NCI-H510A (cell line): ENCODE measurements around the gene PLPP3.
A peak's percentile ranks its signal among the peaks of the same experiment; 100 is the strongest.
"Not testable (repeated sequence)": the region's sequence is repeated elsewhere in the genome, so short reads cannot be mapped to it uniquely, and the experiment has no call there.

Experiments
- DNase-seq: peaks from one replicate; lab custom pipeline; 2025; lab: John Stamatoyannopoulos, UW

The PLPP3 gene

DNA sequence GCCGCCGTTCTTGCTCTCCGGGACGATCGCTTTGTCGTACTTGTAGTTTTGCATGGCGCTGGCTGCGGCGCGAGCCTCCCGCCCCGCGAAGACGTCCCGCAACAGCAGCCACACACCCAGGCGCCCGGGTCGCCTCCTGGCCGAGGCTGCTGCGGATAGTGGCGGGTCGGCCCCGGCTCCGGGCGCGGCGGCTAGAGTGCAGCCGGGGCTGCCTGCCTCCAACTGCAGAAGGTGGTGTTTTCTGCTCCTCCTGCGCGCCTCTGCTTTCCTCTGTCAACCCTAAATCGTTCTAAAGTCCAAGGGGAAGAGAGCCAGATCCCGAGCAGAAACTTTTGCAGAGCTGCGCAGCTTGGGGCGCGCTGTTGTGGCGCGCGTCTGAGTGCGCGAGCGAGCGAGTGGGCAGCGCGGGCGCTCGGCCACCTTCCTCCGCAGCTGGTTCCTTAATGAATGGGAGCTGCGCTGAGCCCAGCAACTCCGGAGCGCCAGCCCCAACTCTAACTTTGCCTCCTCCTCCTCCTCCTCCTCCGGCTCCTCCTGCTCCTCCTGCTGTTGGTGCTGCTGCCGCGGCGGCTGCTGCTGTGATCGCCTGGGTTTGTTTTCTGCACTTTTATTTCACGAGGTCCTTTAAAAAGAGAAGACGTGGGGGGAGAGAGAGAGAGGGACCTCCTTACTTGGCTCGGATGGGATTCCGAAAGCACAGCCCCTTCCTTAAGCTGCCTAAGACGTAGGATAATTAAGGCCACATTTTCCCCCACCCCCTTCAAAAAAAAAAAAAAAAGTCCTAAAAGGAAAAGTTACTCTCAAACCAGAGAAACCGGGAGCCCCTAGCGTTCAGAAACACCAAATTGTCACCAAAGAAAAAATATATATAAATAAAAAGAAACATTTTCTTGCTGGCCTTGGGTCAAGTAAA, at the start of gene PLPP3:
TSS of gene PLPP3 (minus strand) at position 601 of the 913 bp plus-strand sequence. CDS start at position 54, 547 bp downstream.
- peak; percentile 72 for DNase-seq

DNA sequence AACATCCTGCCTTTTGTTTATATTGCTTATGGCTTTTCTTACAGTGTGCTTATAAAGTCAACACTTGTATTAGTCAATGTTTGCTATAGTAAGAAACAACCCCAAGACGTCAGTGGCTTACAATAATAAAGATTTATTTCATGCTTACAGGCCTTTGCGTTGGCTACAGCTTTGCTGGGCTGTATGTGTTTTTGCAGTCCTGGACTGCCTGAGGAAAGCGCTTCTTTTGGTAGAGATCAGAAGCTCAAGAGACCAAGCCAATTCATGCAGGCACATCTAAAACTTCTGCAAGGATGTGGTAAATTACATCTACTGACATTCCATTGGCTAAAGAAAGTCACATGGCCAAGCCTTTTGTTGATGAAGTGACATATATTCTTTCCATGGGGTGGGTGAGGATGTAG, 48.3 kb upstream of the PLPP3 start:
- DNase-seq: no peak

DNA sequence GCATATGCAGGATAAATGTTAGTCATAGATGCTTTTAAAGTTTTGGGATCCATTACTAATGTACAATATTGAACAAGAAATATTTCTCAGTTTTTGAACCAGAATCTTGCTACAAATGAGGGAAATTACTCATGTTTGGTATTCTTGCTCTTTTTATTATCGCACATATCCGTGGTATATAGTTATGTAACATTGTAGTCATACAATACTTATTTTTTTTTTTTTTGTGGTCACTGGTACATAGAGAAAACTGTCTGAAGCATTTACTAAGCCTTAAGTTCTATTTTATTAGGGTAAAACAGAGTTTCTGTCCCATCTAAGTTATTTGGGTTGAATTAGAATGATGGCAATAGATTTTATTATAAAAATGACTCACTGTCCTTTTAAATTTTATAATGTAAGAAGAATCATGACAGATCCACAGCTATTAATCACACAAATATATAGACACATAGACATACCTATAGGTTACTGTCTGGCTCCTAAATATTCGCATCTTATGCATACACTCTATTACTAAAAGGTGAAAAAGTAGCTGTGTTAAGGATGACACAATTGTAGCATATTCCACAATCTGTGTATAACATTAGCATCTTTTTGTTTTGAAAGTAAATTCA, 47.8 kb upstream of the PLPP3 start:
- DNase-seq: no peak

DNA sequence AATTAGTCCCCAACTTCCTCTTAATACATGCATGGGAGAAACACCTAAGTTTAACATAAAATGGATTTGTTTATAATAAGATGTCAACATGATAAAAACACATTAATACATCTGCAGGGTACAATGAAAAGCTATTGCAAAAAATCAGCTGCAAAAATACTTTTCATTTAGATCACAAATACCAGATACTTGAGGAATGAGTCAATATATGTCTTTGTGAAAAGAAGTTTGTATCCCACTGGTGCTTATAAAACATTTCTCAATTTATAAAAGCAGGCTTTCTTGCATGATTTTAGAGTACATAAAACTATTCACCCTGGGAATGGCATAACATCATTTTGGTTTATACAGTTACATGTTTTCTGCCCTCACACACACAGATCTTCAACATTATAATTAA, 47.2 kb upstream of the PLPP3 start:
- DNase-seq: no peak

DNA sequence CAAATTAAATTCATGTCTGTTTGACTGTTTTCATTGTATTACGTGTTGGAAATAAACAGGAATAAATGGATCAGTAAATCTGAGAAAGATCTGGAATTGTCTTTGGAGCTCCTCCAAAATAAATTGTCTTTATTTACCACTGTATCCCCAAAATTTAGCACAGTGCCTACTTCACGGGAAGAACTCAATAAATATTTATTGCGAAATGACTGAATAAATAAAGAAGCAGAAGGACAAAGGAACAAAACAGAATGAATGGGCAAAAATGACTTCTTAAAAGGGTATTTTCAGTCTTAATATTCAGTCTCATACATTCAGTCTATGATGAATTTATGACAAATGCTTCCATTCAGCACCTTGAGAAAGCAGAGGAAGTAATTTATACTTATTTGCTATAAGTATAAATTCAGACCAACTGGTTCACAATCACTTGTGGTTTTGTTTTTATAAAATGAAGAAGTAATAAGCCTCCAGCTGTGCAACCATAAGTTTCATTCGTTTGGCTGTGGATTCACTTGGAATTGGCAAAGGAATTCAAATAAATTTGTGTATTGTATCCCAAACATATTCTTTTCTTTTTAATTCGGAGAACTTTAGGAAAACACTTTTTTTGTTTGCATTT, 46.6 kb upstream of the PLPP3 start:
- no peak for DNase-seq

DNA sequence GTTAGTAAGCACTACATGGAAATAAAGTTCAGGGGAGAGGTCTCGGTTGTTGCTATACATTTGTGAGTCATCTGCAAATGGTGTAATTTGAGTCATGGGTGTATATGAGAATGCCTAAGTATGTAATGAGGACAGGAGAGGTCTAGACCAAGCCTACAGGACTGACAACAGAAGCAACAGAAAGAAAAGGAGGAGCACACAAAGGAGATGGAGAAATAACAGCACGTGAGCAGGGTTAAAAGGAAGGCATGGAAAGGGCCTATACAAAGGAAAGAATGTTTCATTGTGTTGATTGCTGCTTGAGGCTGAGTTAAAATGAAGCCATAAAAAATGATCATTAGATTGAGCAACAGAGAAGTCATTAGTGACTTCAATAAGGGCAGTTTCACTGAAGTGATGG, 37.8 kb upstream of the PLPP3 start:
- no peak for DNase-seq

DNA sequence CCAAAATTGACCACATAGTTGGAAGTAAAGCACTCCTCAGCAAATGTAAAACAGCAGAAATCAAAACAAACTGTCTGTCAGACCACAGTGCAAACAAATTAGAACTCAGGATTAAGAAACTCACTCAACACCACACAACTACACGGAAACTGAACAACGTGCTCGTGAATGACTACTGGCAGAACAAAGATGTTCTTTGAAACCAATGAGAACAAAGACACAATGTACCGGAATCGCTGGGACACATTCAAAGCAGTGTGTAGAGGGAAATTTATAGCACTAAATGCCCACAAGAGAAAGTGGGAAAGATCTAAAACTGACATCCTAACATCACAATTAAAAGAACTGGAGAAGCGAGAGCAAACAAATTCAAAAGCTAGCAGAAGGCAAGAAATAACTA, 31.4 kb upstream of the PLPP3 start:
- not testable (repeated sequence) for DNase-seq

DNA sequence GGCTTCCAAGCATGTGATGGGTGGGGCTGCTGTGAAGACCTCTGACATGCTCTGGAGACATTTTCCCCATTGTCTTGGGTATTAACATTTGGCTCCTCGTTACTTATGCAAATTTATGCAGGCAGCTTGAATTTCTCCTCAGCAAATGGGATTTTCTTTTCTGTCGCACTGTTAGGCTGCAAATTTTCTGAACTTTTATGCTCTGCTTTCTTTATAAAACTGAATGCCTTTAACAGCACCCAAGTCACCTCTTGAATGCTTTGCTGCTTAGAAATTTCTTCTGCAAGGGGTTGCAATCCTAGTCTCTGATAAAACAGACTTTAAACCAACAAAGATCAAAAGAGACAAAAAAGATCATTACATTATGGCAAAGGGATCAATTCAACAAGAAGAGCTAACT, 30.7 kb upstream of the PLPP3 start:
- DNase-seq: not testable (repeated sequence)

DNA sequence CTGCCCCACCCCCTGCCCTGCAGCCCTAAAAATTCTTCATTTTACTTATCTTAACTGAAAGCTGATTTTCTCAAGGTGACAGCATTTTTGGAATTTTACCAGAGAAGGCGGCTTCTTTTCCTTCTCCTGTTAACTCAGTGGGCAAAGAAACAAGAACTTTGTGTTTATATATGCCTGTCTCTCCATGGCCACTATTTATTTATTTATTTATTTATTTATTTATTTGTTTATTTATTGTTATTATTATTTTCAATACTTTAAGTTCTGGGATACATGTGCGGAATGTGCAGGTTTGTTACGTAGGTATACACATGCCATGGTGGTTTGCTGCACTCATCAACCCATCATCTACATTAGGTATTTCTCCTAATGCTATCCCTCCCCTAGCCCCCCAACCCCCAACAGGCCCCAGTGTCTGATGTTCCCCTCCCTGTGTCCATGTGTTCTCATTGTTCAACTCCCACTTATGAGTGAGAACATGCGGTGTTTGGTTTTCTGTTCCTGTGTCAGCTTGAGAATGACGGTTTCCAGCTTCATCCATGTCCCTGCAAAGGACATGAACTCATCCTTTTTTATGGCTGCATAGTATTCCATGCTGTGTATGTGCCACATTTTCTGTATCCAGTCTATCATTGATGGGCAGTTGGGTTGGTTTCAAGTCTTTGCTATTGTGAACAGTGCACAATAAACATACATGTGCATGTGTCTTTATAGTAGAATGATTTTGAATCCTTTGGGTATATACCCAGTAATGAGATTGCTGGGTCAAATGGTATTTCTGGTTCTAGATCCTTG, 16.2 kb upstream of the PLPP3 start:
- not testable (repeated sequence) for DNase-seq

DNA sequence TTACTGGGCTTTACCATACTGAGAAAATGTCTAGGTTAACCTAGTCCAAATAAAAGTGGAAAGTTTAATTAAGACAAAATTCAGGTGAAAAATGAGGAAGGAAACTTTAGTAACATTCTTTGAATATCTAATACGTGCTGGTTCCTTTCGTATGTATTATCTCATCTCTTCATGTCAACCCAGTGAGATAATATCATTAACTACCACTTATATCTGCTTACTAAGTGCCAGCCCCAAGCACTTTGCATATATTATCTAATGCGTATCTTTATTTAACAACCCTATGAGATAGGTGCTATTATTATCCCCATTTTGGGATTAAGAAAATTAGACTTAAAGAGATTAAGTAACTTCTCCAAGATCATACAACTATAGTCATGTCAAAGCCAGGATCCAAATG, 12.5 kb upstream of the PLPP3 start:
- DNase-seq: no peak

DNA sequence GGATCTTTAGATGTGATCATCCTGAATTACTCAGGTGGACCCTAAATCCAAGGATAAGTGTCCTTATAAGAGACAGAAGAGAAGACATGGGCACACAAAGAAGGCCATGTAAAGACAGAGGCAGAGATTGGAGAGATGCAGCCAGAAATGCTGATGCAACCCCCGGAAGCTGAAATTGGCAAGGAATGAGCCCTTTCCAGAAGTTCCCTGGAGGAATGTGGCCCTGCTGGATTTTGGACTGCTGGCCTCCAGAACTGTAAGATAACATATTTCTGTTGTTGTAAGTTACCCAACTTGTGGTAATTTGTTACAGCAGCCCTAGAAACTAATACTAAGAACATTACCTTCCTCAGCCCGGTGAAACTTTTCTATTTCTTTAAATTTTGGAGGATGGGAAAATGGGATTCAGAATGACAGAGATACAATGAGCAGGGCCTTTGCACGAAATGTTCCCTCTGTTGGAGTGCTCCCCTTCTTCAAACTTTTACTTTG, 11.2 kb upstream of the PLPP3 start:
- DNase-seq: no peak

DNA sequence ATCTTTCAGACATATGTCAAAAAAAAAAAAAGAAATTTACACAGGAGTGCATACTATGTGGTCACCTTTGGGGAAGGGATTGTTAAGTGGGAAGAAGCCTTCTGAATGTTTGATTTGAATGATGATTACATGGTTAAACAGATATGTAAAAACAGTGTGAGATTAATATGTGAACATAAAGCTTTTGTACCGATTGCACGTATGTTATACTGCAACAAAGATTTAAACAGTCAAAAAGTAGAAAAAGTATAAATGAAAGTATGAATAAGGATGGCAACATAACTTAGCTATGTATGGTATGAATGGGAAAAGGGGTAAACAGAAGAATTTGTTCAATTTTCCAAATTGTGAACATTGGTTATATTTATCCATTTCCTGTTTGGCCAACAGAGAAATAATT, 10.0 kb upstream of the PLPP3 start:
- no peak for DNase-seq

DNA sequence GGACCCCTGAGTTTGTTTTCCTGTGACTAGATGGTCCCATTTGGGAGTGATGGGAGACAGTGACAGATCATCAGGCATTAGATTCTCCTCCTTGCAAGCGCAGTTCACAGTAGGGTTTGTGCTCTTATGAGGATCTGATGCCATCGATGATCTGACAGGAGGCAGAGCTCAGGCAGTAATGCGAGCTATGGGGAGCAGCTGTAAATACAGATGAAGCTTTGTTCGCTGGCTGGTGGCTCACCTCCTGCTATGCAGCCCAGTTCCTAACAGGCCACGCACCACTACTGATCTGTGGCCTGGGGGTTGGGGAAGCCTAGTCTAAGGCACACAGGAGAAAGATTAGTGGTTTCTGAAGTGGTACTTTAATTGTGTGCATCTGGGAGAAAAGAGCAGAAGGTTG, 7.1 kb upstream of the PLPP3 start:
- DNase-seq: no peak

DNA sequence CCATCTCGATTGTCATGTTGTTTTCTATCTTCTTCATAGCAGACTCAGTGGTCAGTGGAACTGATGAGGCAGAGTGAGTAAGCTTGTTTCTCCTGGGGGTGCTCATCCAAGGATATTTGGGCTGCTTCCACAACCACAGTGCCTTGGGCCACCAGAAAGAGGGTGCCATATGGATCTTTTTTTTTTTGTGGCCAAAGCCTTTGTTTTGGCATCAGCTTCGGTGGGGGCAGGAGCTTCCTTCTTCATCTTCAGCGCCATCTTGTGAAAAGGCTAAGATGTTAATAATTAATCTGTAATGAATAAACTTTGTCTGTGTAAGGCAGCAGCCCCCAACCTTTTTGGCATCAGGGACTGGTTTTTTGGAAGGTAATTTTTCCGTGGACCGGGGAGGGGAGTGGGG, 6.6 kb upstream of the PLPP3 start:
- DNase-seq: no peak

DNA sequence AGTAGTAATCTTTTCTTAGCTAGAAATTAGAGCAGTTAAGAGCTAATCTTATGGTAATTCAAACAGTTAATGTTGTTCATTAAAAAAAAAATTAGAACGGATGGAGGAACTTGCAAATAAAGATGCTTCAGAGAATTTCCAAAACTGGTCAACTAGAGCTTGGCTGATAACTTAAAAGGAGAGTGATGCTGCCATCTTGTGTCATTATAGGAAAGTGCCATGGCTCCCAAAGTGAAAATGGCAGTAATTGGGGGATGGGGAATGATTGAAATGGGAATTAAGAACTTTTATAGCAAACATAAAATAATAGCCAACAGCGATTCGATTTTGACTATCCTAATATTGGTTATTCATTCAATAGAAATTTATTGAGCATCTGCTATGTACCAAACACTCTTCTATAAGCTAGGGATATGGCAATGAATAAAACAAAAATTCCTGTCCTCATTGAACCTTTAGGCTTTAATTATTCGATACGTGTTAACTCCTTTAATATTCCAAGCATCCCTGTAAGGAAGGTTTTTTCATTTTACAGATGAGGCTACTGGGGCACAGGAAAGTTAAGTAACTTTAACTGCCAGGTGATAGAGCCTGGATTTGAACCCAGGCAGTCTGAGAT, 5.7 kb upstream of the PLPP3 start:
- DNase-seq: no peak

DNA sequence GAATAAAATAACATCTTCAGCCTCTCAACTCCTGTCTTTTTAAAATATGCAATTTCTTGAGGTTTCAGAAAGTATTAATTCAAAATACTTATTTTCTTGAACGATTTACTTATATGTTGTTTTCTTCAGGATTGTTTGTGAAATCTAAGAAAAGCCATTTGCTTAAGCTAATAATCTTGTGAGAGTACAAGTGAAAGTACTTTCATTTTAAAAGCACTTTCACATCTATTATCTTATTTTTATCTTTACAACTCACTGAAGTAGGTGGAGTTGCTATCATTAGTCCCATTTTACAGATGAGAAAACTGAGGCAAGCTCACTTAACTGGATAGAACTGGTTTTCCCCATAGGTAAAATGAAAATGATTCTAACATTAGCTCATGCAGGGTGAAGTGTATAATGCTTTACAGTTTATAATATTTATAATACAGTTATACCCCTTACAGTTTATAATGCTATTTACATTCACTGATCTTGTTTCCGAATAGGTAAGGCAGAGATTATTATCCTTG, 4.7 kb upstream of the PLPP3 start:
- DNase-seq: no peak

DNA sequence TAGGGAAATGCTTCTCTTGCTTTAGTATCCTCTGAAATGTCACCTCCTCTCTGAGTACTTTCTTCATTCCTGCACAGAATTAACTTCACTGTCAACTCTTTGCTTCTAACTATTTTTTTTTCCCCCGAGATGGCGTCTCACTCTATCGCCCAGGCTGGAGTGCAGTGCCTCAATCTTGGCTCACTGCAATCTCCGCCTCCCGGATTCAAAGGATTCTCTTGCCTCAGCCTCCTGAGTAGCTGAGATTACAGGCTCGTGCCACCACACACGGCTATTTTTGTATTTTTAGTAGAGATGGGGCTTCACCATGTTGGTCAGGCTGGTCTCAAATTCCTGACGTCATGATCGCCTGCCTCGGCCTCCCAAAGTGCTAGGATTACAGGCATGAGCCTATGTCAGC, 1.4 kb upstream of the PLPP3 start:
- DNase-seq: no peak

DNA sequence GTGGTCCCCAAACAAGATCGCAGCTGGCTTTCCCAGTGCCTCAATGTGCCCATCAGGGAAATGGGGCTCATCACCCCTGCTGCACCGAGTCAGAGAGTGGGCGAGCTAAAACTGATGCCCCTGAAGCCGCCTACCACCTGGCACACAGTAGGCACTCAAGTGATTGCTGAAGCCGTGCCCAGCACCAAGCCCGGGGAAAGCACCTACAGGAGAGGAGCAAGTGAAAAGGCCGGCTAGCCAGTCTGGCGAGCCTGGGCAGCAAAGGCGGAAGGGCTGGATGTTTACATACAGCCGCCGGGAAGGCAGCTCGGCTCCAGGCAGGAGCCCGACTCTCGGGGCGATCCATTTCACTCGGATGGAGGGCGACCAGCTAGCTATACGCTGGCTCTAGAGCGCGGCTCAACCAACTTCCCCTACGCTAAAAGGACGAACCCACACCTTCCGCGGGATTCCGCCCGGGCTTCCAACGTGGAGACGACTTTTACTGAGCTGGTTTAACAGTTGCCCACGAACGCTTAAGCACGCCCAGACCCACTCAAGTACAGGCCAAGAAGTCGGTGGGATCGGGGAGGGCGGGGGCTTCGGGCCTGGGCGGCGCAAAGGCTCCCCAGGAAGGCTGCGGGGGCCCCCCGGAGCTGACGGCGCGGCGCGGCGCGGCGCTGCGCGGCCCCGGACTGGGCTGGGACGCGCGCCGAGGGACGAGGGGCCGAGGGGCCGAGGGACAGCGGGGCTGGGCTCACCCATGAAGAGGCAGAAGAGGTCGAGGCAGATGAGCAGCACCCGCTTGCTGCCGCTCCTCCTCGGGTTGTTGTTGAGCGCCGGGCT, 1.0 kb downstream of the PLPP3 start:
- DNase-seq: peak; percentile 52

DNA sequence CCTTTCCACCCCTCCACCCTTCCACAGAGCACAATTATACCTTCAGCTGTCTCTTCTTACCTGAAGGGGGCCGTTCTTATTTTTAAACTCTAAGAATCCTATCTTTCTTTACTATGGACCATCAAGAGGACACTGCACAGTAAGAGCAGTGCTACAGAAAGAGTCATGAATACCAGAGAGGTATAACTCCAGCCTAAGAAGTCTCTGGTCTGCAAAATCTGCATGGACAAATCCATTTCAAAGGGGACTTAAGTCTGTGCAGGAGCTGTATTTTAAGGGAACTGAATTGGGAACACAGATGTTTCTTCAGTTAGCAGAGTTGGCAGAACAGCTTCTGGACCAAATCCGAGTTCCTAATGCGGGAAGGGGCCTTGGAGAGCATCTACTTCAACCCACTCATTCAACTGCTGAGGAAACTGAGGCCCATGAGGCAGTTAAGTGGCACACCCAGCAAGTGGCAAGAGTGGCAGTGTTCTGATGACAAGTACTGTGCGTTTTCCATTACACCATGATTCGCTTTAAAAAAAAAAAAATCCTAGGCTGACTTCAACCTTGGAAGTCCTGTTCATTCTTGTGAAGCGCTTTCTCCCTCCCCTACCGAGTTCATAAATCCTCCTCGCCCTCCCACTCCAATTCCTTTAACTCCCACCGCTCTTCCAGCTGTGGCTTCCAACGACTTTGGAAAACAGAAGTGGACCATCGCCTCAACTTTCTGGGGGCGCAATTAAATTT, 1.8 kb downstream of the PLPP3 start:
- no peak for DNase-seq

DNA sequence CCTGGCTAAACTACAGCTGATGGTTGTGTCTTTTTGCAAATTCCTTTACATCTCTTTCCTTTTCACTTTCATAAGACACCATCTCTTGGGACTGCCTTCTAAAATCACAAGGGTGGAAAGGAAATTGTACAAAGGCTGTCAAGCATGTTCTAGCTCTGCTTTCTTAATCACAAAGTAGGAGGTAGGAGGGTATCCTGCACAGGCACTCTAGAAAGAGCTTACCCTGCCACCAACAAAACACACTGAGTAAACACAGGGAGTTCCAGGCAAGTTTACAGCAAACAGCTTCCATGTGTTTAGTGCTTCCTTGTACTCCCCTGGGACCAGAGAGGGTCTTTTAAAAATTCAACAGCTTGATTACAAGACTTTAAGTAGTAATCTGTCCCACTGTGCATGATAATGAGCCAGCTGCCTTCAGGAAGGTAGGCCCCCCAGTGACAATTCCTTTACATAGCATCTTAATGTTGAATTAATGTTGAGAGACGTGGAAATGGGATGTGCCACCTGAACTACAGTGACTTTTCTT, 2.4 kb downstream of the PLPP3 start:
- no peak for DNase-seq
